Measurements from ENCODE around the gene DNASE2B. TPM values are rescaled to one million over a fixed set of nuclear protein-coding genes. Genes with fewer than 3 reads are reported as not detected.

The DNASE2B gene
- polyA plus RNA-seq, 2 of the 4 experiments (the other 2 are of a cell fraction): not detected

- no peak for ATAC-seq
- no peak overlapping the region for H3K4me3 ChIP-seq
- no peaks in the 10 kb centered on the region for H3K4me1 ChIP-seq
- no peak overlapping the region for H3K27ac ChIP-seq
- CTCF ChIA-PET: no interaction called here
- POLR2A ChIA-PET: no interaction called here
- no peak for FAIRE-seq
- TF ChIP-seq E2F6 (IDR thresholded peaks at IDR 0.05; ENCODE audit: borderline replicate concordance, low read depth) (no peak), RAD21 (conservative IDR thresholded peaks at IDR 0.05 in 1 of 2, IDR thresholded peaks at IDR 0.05 in 1 of 2) (no peak), RNF2 (IDR thresholded peaks at IDR 0.05; ENCODE audit: borderline replicate concordance, low read depth) (no peak), CBX2 (IDR thresholded peaks at IDR 0.05; ENCODE audit: borderline replicate concordance, low read depth) (no peak)
- H3K9me3 ChIP-seq: no peaks in the 10 kb centered on the region
- 73% methylated on average over 3 of the region's 3 CpGs for WGBS (ENCODE audit: missing lambda C conversion rate)
- DNase-seq (ENCODE audit: low read depth in 1 of 2, low spot score in 1 of 2): no peak
- H3K4me2 ChIP-seq: no peak overlapping the region
Measured at GRCh38 chr1:84355556-84355955, 42.7 kb upstream of the DNASE2B start.

- WGBS (ENCODE audit: missing lambda C conversion rate): 35% methylated on average over 1 of the region's 1 CpG
- FAIRE-seq: no peak
- POLR2A ChIA-PET: no interaction called here
- no peak for DNase-seq (ENCODE audit: low read depth in 1 of 2, low spot score in 1 of 2)
- Histone ChIP-seq H3K4me1 (no peaks in the 10 kb centered on the region), H3K4me2 (no peak overlapping the region), H3K9me3 (no peaks in the 10 kb centered on the region), H3K27ac (no peak overlapping the region), H3K4me3 (no peak overlapping the region)
- no peak for ATAC-seq
- TF ChIP-seq CEBPB (IDR thresholded peaks at IDR 0.05) (no peak), USF2 (IDR thresholded peaks at IDR 0.05) (no peak), ZNF302 (CRISPR knock-in tag; IDR thresholded peaks at IDR 0.05) (no peak), SREBF2 (IDR thresholded peaks at IDR 0.05) (no peak), POLR2A (IDR thresholded peaks at IDR 0.05; ENCODE audit: low read length) (no peak), RAD21 (conservative IDR thresholded peaks at IDR 0.05 in 1 of 2, IDR thresholded peaks at IDR 0.05 in 1 of 2) (no peak), FOXS1 (CRISPR knock-in tag; IDR thresholded peaks at IDR 0.05) (no peak), MAFK (IDR thresholded peaks at IDR 0.05; ENCODE audit: partially characterized antibody) (no peak), KDM5A (IDR thresholded peaks at IDR 0.05) (no peak), EHMT2 (IDR thresholded peaks at IDR 0.05; ENCODE audit: low read depth) (no peak), ZFP36 (IDR thresholded peaks at IDR 0.05; ENCODE audit: borderline replicate concordance, partially characterized antibody) (no peak), PBX3 (IDR thresholded peaks at IDR 0.05) (no peak), JUNB (IDR thresholded peaks at IDR 0.05) (no peak), ZC3H11A (IDR thresholded peaks at IDR 0.05) (no peak), CBX2 (IDR thresholded peaks at IDR 0.05; ENCODE audit: borderline replicate concordance, low read depth) (no peak), MYC (IDR thresholded peaks at IDR 0.05; ENCODE audit: borderline replicate concordance, low read length) (no peak), SMC3 (IDR thresholded peaks at IDR 0.05) (no peak)
- CTCF ChIA-PET: no interaction called here
Measured at GRCh38 chr1:84356881-84357280, 41.4 kb upstream of the DNASE2B start.

GRCh38 chr1:84358695-84359094 is 39.6 kb upstream of the DNASE2B start:
- H3K9me3 ChIP-seq: no peaks in the 10 kb centered on the region
- H3K4me3 ChIP-seq: no peak overlapping the region
- ATAC-seq: no peak
- ChIA-PET CTCF (no interaction called here), POLR2A (no interaction called here)
- no peak for FAIRE-seq
- no peaks in the 10 kb centered on the region for H3K4me1 ChIP-seq
- H3K27ac ChIP-seq: no peak overlapping the region
- DNase-seq (ENCODE audit: low read depth in 1 of 2, low spot score in 1 of 2): no peak
- 68% methylated on average over 4 of the region's 4 CpGs for WGBS (ENCODE audit: missing lambda C conversion rate)
- no peak overlapping the region for H3K4me2 ChIP-seq
- TF ChIP-seq POLR2AphosphoS2 (conservative IDR thresholded peaks at IDR 0.05; ENCODE audit: low read length) (no peak), NPAS2 (CRISPR knock-in tag; IDR thresholded peaks at IDR 0.05; ENCODE audit: borderline replicate concordance) (no peak), E2F6 (IDR thresholded peaks at IDR 0.05; ENCODE audit: borderline replicate concordance, low read depth) (no peak), MAX (IDR thresholded peaks at IDR 0.05) (no peak), CTCF (IDR thresholded peaks at IDR 0.05) (no peak), SREBF2 (IDR thresholded peaks at IDR 0.05) (no peak), ELK1 (IDR thresholded peaks at IDR 0.05; ENCODE audit: low read depth, low read length) (no peak), CBX2 (IDR thresholded peaks at IDR 0.05; ENCODE audit: borderline replicate concordance, low read depth) (no peak), EHMT2 (IDR thresholded peaks at IDR 0.05; ENCODE audit: low read depth) (no peak), MAZ (IDR thresholded peaks at IDR 0.05; ENCODE audit: borderline replicate concordance, low read depth, low read length) (no peak), HES2 (IDR thresholded peaks at IDR 0.05) (no peak), GATA3 (IDR thresholded peaks at IDR 0.05; ENCODE audit: borderline replicate concordance) (no peak), CHD2 (IDR thresholded peaks at IDR 0.05; ENCODE audit: low read length, partially characterized antibody) (no peak)

Data from A549 (cell line).